ENCODE data around the gene ATF7IP2. TPM values are rescaled to one million over a fixed set of nuclear protein-coding genes. Genes with fewer than 3 reads are reported as not detected.

ATF7IP2 gene
- total and polyA plus RNA-seq, 10 of the 15 experiments (the other 5 are each of a cell fraction or from before 2014, with no cell fraction given), result 24.6 to 82.1 (median 51.9) TPM

GRCh38 chr16:10521681-10522274 lies 135.9 kb downstream of the ATF7IP2 start (continued):
- TF ChIP-seq ZBTB40 (IDR thresholded peaks at IDR 0.05; ENCODE audit: borderline replicate concordance), result no peak
- no peak for TF ChIP-seq CREM (IDR thresholded peaks at IDR 0.05; ENCODE audit: low read depth)
- TF ChIP-seq NKRF (conservative IDR thresholded peaks at IDR 0.05), result no peak
- TF ChIP-seq SP1 (IDR thresholded peaks at IDR 0.05; ENCODE audit: low read depth, low read length), result no peak
- TF ChIP-seq PAX5 (IDR thresholded peaks at IDR 0.05; ENCODE audit: borderline replicate concordance, low read depth, low read length), result no peak
- TF ChIP-seq RCOR1 (conservative IDR thresholded peaks at IDR 0.05; ENCODE audit: low read depth, low read length), result no peak
- TF ChIP-seq BMI1 (IDR thresholded peaks at IDR 0.05; ENCODE audit: borderline replicate concordance), result no peak
- no peak for TF ChIP-seq IKZF1 (conservative IDR thresholded peaks at IDR 0.05)
- no peak for TF ChIP-seq CHD1 (IDR thresholded peaks at IDR 0.05; ENCODE audit: low read depth, low read length)
- 0 out of 2 replicates have a peak, but pooled peaks have one; percentile 26 for TF ChIP-seq YY1 (IDR thresholded peaks at IDR 0.05; ENCODE audit: low read depth, low read length)
- TF ChIP-seq SMC3 (IDR thresholded peaks at IDR 0.05; ENCODE audit: borderline replicate concordance, low read length), result peak; percentile 74
- TF ChIP-seq ZSCAN29 (IDR thresholded peaks at IDR 0.05), result no peak
- TF ChIP-seq RUNX3 (IDR thresholded peaks at IDR 0.05; ENCODE audit: low read length), result no peak
- no peak for TF ChIP-seq NFXL1 (IDR thresholded peaks at IDR 0.05; ENCODE audit: borderline replicate concordance)
- TF ChIP-seq ZNF24 (IDR thresholded peaks at IDR 0.05), result no peak
- no peak for TF ChIP-seq EED (IDR thresholded peaks at IDR 0.05; ENCODE audit: low read depth)
- TF ChIP-seq POLR2AphosphoS5 (IDR thresholded peaks at IDR 0.05; ENCODE audit: low read length), result no peak
- TF ChIP-seq CREB1 (IDR thresholded peaks at IDR 0.05; ENCODE audit: low read depth), result no peak
- TF ChIP-seq RAD21 (IDR thresholded peaks at IDR 0.05; ENCODE audit: insufficient read depth, low read depth, low read length), result peak; percentile 81
- no peak for TF ChIP-seq ZNF274 (IDR thresholded peaks at IDR 0.05; ENCODE audit: insufficient read depth, insufficient read length)
- no peak for TF ChIP-seq BRCA1 (IDR thresholded peaks at IDR 0.05; ENCODE audit: low read depth, low read length)
- TF ChIP-seq PAX8 (IDR thresholded peaks at IDR 0.05), result no peak
- TF ChIP-seq CTCF (IDR thresholded peaks at IDR 0.05 in 2 of 3, conservative IDR thresholded peaks at IDR 0.05 in 1 of 3; ENCODE audit: control insufficient read depth in 2 of 3, extremely low read depth in 1 of 3, insufficient read depth in 1 of 3, low read depth in 3 of 3, low read length in 3 of 3), result peak; percentile 78 to 86 (median 81)

All from GM12878 (cell line).